HG03342 (cell line): Measurements from ENCODE around the gene LMO2.

ENCODE experiments used
- ATAC-seq: cut with Tn5 transposase; IDR thresholded peaks from one replicate; pipeline ENCODE4 v1.9.1; 2021; ENCODE audit warnings: mild to moderate bottlenecking, moderate library complexity; ENCODE audit not compliant: unreplicated experiment

LMO2 gene

DNA sequence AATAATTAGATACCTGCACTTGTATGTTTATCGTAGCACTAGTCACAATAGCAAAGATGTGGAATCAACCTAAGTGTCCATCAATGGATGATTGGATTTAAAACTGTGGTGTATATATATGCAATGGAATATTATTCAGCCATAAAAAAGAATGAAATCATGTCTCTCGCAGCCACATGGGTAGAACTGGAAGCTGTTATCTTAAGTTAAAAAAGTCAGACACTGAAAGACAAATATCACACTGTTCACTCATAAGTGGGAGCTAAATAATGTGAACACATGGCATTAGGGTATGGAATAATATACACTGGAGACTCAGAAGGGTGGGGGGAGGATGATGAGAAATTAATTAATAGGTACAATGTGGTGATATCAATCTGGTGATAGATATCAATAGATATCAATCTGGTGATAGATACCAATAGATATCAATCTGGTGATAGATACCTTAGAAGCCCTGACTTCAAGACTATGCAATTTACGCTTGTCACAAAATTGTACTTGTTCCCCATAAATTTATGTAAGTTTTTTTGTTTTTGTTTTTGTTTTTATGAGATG is 2.0 kb downstream of the LMO2 start:
- ATAC-seq, result no peak

DNA sequence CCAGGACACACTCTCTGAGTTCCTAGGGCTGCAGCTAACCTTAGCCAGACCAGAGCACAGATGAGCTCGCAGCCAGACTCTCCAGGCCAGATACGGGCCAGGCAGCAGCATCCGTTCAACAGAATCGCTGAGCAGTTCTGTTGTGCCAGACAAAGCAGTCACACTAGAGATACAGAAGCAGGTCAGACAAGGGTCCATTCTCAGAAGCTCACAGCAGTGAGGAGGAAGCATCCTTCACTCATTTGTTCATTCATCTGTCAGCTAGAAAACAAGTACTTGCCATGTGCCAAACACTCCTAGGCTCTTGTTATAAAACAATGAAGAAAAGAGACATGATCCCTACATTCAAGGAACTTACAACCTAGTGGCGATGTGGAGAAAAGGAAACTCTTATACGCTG is 2.6 kb downstream of the LMO2 start:
- ATAC-seq, result no peak

DNA sequence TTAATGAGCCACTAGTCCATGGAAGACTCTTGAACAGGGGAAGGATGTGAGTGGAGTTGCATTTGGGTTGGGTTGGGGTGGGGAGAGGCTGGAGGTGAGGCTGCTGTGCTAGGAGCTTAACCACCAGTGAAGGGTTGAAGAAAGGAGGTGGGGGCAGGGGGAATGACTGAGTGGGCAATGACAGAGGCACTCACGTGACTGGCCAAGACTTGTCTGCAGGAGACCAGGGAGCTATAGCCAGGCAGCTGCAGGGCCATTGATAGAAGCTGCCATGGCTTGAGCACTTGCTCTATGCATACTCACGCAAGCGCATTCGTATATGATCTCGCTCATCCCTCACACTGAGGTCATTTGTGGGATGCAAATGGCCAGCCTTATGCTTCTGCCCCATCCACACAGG is 4.0 kb downstream of the LMO2 start:
- no peak for ATAC-seq

DNA sequence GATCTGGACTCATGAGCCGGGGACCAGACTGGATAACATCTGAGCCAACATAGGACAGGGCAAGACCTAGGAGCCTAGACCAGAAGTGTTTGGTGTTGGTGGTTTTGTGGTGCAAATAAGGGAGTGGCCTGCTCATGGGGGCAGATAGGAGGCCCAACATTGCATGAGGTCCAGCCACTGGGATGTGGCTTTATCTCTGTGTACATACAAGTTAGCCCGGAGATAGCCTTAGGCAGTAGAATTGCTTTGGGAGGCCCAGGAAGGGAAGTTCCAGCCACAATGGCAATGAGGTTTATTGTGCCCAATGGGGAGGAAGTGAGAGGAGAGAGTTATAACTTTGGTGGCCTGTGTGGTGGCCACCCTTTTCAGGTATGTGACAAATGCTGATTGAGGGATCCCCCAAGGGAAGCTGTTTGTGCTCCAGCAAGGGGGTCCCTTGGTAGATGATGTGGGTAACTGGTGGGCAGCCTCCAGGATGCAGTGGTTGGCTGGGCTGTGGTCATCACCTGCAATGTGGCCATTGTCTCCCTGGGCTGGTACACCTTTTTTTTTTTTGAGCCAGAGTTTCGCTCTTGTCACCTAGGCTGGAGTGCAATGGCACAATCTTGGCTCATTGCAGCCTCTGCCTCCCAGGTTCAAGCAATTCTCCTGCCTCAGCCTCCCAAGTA is 6.4 kb downstream of the LMO2 start:
- no peak for ATAC-seq

DNA sequence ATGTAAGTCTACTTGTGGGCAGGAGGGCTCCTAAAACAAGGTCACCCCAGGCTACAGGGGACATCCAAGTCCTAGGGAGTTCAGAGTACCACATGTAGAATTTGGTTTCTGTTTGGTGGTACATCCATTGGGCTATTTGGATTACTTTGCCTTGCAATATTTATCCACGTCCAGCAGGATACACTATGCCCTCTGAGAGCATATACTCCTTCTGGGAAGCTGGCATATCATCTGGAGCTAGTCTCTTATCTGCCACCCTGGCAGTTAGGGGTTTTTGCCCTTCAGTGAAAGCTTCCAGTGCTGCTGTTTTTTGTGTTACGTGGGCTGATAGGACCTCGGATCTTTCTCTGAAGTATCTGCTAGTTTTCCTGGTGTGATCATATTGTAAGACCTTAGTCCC is 7.3 kb downstream of the LMO2 start:
- no peak for ATAC-seq

DNA sequence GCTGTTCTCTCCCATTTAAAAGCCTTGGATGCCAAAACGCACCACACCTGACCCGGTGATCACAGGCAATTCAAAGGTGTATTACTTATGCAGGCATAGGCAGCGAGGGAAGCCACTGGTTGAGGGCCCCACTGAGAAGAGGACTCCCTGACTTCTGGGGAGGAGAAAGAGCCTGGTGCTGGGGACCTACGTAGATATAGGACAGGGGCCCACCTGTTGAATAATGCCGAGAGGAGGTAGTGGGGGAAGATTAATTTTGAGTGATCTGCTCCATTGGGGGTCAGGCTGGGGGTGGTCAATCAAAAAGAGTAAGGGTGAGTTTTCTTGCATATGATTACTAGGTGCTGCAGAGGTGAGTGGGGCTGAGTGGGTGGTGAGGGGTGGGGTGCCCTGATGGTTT is 7.8 kb downstream of the LMO2 start:
- no peak for ATAC-seq

DNA sequence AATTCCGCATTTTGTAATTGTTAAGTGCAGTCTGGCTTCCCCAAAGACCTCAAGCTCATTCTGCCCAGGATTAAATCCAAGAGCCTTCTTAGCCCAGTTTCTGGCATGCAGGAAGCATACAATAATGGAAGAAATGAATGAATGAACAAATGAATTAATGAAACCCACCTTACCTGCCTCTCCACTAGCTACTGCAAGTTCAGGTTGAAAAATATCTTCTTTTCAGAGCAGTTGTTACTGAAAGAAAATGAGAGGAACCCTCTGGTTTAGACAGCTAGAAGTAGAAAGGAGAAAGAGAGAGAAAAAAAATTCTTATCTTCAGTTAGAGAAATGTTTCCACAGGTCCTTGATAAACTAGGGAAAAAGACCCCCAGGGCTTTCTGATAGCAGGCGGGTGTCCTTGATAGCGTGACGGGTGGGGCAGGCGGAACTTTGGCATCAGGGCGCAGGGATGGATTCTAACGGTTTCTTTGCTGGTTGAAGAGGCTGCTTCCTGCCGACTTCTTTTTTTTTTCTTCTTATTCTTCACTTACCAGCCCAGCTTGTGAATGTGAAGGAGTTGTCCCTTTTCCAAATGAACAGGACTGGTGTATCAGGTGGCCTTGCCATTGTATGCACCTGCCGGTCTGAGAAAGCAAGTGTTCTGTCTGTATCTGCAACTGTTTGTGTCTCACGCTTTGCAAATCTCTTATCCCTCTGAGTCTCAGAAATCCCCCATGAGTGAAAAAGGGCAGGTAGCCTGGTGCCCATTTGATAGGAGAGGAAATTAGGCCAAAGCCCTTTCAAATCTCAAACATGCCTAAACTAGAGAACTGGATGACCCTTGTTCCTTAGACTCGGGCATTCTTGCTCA is 10.0 kb downstream of the LMO2 start:
- ATAC-seq, result no peak

DNA sequence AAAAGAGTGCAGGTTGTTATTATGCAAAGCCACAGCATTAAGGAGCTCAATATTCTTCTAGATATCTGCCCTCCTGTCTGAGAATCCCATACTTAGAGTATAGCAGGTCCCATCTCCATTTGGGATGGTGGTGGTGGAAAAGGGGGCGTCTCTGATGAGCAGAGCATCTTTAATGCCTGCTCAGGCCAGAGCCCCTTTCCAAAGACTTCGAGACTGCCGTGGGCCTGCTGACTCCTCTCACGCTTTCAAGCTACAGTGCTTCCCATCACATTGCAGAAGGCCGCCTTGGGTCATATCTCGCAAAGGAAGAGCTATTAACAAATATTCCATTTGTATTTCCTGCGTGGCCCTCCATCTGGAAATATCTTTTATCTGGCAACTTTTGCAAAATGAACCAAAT is 10.9 kb downstream of the LMO2 start:
- no peak for ATAC-seq

DNA sequence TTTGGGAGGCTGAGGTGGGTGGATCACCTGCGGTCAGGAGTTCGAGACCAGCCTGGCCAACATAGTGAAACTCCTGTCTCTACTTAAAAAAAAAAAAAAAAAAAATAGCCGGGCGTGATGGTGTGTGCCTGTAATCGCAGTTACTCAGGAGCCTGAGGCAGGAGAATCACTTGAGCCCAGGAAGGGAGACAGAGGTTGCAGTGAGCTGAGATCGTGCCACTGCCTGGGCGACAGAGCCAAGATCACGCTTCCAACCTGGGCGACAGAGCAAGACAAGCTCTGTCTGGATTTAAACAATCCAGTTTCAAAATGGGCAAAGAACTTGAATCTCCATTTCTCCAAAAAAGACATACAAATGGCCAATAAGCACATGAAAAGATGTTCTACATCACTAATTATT is 12.5 kb downstream of the LMO2 start:
- ATAC-seq, result no peak

DNA sequence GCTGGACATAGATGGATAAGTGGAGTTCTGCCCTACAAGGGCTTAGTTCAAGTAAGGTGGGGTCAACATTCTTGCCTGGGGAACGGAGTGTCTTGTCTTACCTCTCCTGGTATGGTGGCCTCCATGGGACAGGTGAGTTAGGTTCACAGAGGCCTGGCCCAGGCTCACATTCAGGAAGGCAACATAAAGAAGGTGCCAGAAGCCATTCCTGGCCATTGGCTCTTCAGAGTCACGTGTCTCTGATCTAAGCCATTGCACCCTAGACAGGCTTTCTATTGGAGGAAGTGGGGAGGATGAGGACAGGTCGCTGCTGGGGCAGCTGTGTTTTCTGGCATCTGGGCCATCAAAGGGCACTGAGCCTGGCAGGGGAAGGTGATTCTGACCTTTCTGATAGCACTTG is 14.8 kb downstream of the LMO2 start:
- ATAC-seq, result no peak

DNA sequence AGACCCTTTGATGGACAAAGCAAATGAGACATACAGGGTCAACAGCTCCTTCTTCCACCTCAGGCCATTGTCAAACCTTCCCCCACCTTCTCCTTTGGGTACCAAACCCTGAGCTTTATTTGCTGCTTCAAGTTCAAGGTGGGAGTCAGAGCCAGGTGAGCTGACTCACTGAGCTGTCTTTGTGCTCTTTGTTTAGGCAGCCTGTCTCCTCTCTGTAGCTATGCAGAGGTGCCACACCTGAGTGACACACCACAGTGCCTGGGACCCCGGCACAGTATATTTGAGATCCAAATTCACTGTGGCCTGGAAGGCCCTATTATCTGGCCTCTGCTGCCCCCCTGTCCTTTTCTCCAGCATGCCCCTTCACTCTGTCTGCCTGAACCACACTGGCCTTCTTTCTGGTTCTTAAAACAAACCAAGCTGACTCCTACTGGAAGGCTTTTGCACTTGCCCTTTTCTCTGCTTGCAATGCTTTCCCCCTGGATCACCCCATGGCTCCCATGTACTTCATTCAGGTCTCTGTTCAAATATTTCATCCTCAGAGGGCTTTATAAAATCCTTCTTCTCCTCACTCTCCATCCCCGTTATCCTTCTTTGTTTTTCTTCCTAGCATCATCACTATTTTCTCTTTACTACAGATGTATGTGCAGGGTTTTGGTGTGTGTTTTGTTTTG is 16.1 kb downstream of the LMO2 start:
- ATAC-seq, result no peak

DNA sequence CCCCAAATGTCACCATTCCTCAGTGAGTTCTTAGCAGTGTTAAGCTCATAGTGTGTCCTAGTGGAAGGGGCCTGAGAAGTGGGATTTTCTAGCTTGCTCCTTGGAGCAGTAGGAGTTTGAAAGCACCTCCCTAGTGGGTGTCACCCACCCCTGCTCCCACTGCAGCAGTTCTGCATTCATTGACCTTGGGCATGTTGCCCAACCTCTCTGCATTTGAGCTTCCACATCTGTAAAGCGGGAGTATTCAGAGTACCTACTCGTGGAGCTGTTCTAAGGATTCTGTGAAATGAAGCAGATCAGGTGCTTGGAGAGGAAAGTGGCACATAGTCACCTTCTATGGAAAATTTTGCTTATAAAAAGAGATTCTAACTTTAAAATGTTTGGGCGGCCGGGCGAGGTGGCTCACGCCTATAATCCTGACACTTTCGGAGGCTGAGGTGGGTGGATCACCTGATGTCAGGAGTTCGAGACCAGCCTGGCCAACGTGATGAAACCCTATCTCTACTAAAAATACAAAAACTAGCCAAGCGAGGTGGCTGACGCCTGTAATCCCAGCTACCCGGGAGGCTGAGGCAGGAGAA is 16.9 kb downstream of the LMO2 start:
- no peak for ATAC-seq

DNA sequence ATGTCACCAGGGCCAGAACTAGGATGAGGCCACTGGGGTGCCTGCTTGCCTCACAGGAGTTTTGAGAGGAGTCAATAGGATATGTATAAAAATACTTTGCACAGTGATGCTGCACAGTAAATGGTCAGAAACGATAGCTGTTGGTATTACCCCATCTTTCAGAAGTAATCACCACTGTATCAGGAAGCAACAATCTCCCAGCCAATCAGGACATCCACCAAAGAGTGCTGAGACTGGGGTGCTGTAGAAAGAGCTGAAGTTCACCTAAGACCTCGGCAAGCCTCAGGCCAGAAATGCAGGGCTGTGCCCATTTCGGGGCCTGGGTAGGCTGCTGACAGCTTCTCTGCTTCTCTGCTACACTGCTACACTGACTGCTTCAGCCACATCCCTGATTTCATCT is 17.4 kb downstream of the LMO2 start:
- no peak for ATAC-seq

DNA sequence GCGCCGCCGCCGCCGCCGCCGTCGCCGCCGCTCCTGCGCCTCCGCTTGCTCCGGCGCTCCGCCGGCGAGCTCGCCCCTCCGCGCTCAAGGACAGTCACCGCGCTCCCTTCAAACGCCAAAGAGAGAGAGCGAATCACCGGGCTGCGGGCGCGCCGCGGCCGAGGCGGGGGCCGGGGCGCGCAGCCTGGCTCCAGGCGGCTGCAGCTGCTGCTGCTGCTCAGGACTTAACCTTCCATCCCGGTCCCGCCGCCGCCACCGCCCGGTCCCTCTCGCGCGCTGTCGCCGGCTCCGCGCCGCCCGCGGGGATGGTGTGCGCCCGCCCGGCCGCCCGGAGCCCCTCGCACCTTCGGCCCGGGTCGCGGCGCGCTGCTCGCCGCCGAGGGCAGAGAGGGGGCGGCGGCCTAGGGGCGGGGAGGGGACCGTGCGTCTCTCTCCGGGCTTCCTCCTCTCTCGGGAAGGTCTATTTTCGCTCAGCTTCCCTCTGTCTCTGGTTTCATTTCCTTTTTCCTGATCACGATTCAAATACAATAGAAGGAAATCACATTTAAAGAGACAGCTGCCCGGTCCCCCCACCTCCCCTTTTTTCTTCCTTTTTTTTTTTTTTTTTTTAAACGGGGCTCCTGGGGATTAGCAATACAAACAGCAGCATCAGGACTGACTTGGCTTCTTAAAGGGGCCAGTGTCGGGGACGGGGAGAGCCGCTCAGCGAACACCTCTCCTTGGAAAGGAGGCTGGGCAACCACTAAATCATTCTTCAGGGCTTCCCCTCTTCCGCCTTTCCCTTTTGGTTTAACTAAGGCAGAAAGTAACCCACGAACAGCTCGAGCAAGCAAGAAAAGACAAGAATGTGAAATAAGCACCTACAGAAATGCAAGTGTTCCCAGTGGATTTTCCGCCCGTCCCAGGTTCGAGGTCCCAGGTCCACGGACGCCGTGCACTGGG is 22.1 kb downstream of the LMO2 start:
- ATAC-seq, result peak; percentile 49

DNA sequence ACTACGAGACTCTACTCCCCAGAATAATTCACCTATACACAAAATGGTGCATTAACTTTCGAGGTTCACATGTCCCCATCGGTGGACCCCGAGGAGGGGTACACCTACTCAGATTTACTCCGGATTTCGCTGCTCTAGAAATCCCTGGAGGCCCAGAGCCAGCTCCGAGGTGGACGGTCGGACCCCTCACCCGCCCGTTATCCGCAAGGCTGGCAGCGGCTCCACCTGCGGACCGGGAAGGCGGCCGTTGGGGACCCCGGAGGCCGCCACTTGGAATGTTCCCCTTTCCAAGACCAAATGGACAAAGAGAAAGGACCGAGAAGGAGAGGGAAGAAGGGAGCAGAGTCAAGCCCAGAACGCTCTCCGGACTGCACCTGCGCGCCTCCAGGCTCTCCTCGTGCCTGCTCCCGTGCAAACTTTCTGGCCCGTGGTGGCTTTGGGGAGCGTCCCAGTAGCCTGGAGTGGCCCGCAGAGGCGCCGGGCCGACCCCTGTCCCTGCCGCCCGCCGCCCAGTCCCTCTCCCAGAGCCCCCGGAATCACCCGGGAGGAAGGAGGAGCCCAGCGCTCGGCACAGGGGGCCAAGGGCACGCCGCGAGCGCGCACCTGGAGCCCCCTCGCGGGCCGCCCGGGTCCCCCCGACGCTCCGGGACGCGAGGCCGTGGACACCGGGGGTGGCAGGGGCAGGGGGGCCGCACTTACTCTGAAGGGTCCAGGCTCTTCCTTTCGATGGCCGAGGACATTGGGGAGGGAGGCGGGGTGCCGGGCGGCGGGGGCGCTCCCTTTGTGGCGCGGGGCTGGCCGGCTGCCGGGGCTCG is 23.0 kb downstream of the LMO2 start:
- no peak for ATAC-seq

DNA sequence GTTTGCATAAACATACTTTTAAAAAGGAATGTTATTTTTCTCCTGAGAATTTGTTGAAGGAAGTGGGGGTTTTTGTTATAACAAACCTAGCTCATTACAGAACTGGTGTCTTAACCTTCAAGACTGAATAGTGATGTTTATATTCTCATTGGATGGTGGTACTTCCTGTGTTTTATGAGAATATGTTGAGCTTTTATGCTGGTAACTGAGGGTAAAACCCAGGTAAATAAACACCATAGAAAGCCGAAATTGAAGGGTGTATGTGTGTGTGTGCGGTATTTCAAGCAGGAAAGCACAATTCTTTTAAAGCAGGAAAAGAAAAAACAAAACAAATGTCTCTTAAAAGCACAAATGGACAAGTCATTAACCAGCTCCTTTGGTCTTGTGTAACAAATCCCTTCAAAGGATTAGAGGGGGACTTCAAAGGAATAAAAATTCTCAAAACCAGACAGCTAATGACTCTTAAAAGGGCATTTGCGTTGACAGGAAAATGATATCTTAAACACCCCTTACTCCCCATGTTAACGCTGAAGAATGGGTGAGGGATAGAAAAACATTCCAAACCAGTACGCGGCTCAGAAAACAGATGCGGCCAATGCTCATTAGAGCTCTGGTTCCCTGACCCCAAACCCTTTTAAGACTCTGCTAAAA is 23.8 kb downstream of the LMO2 start:
- ATAC-seq, result no peak

DNA sequence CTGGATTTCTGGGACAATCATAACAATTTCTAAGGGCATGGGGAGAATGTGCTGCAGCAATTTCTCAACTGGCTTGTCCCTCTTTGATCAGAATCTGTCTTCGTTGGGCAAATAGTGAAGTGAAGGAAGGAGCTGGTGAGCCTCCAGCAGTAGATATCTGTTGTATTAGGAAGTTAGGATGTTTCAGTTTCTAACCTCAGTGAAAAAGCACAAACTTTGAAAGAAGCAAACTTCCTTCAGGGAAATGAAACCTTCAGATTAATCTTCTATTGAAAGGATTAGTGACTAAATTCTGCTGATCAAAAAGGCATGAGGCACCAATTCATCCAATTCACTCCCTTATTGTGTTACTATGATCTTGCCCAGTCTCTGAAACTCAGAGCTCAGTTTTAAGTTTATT is 24.3 kb downstream of the LMO2 start:
- no peak for ATAC-seq

DNA sequence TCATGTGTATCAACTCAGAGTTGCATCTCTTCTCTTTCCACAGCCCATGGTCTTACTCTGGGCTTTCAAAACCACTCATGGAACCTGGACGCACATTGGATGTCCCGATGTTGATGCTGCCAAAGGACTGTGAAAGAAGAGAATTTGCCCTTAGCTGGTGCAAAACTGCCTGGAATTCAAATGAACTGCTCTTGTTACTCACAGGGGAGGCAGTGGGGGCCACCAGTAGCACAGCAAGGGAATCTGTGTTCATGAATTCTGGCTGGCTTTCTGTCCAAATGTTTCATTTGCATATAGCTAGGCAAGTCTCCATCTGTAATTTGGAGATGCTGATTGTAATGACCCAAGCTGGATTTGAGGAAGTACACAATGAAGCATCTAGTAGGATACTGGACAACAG is 24.9 kb downstream of the LMO2 start:
- no peak for ATAC-seq

DNA sequence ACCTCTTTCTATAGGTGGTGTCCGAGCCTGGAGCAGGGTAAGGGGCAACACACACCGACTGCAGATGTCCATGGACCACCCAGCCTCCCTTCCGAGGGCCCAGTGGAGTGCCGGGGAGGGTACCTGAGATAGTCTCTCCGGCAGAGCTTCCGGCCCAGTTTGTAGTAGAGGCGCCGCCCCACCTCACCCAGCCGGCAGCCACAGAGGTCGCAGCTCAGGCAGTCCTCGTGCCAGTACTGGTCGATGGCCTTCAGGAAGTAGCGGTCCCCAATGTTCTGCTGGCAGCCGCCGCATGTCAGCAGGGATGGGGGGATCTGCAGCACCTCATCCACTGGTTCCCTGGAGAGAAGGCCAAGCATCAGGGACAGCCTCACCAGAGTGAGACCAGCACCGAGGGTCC is 27.4 kb downstream of the LMO2 start:
- ATAC-seq, result no peak
